ENCODE measurements around the gene KCTD12.

DNA sequence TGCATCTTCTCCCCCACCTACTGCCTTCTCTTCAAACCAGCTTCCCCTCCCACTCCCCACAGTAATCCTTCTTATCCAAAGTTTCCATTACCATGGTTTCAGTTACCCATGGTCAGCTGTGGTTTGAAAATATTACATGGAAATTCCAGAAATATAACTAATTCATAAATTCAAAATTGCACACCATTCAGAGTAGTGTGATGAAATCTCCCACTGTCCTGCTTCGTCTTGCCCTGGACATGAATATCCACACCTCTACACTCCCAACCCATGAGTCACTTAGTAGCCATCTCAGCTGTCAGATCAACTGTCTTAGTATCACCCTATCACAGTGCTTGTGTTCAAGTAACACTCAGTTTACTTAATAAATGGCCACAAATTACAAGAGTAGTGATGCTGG lies 3.8 kb upstream of the KCTD12 start:
- TF ChIP-seq, protein P1, sequence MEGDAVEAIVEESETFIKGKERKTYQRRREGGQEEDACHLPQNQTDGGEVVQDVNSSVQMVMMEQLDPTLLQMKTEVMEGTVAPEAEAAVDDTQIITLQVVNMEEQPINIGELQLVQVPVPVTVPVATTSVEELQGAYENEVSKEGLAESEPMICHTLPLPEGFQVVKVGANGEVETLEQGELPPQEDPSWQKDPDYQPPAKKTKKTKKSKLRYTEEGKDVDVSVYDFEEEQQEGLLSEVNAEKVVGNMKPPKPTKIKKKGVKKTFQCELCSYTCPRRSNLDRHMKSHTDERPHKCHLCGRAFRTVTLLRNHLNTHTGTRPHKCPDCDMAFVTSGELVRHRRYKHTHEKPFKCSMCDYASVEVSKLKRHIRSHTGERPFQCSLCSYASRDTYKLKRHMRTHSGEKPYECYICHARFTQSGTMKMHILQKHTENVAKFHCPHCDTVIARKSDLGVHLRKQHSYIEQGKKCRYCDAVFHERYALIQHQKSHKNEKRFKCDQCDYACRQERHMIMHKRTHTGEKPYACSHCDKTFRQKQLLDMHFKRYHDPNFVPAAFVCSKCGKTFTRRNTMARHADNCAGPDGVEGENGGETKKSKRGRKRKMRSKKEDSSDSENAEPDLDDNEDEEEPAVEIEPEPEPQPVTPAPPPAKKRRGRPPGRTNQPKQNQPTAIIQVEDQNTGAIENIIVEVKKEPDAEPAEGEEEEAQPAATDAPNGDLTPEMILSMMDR (IDR thresholded peaks at IDR 0.05; ENCODE audit: low read length): no peak
- no peak for TF ChIP-seq EZH2 (IDR thresholded peaks at IDR 0.05; ENCODE audit: borderline replicate concordance, low read length)

All from OCI-LY1 (cell line).